GM21825 (cell line): ENCODE results near the gene SCARF2.
"Not testable (repeated sequence)": the region's sequence is repeated elsewhere in the genome, so short reads cannot be mapped to it uniquely, and the experiment has no call there.

ENCODE experiments used
- ATAC-seq: cut with Tn5 transposase; IDR thresholded peaks from one replicate; pipeline ENCODE4 v1.9.1; 2021; ENCODE audit warnings: mild to moderate bottlenecking, moderate library complexity; ENCODE audit not compliant: unreplicated experiment

The SCARF2 gene

DNA sequence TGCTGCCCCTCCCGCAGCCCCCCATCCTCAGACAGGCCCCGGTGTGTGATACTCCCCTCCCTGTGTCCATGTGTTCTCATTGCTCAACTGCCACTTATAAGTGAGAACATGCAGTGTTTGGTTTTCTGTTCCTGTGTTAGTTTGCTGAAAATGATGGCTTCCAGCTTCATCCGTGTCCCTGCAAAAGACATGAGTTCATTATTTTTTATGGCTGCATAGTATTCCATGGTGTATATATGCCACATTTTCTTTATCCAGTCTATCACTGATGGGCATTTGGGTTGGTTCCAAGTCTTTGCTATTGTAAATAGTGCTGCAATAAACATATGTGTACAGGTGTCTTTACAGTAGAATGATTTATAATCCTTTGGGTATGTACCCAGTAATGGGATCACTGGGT lies 22.4 kb downstream of the SCARF2 start:
- ATAC-seq: not testable (repeated sequence)

- no peak for ATAC-seq
Measured at GRCh38 chr22:20414450-20414849, 23.2 kb downstream of the SCARF2 start.

- ATAC-seq: no peak
Measured at GRCh38 chr22:20414059-20414440, 23.6 kb downstream of the SCARF2 start.

DNA sequence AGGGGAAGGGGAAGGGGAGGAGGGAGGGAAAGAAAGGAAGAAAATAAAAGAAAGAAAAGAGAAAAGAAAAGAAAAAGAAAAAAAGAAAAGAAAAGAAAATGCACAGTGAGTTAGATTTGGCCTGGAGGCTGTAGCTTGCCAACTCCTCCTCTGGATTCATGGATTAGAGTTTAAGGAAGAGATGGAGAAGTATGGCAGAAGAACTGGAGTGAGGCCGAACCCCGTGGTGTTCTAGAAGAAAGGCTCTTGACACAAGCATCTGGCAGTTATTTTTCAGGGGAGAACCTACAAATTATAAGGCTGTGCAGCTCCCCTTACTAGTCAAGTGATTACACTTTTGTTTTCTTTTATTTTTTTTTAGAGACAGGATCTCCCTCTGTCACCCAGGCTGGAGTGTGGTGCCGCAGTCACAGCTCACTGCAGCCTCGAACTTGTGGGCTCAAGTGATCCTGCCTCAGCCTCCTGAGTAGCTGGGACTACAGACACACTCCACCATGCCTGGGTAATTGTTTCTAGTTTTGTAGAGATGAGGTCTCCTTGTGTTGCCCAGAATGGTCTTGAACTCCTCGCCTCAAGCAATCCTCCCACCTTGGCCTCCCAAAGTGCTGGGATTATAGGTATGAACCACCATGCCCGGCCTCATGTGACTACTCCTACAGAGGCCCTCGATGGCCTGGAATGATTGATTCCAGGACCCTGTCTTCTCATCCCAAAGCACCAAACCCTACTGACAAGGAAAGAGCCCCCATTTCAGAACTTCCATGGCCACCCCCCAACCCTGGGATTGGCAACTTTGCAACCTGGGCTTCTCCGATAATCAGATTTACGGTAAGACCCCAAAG lies 24.2 kb downstream of the SCARF2 start:
- ATAC-seq: no peak

- no peak for ATAC-seq
Measured at GRCh38 chr22:20412474-20413216, 25.0 kb downstream of the SCARF2 start.

- ATAC-seq: not testable (repeated sequence)
Measured at GRCh38 chr22:20409385-20409784, 28.2 kb downstream of the SCARF2 start.

GRCh38 chr22:20408891-20409290 lies 28.7 kb downstream of the SCARF2 start:
- no peak for ATAC-seq

- ATAC-seq: no peak
Measured at GRCh38 chr22:20407829-20408228, 29.8 kb downstream of the SCARF2 start.

GRCh38 chr22:20406686-20407408 lies 30.8 kb downstream of the SCARF2 start:
- ATAC-seq: no peak

DNA sequence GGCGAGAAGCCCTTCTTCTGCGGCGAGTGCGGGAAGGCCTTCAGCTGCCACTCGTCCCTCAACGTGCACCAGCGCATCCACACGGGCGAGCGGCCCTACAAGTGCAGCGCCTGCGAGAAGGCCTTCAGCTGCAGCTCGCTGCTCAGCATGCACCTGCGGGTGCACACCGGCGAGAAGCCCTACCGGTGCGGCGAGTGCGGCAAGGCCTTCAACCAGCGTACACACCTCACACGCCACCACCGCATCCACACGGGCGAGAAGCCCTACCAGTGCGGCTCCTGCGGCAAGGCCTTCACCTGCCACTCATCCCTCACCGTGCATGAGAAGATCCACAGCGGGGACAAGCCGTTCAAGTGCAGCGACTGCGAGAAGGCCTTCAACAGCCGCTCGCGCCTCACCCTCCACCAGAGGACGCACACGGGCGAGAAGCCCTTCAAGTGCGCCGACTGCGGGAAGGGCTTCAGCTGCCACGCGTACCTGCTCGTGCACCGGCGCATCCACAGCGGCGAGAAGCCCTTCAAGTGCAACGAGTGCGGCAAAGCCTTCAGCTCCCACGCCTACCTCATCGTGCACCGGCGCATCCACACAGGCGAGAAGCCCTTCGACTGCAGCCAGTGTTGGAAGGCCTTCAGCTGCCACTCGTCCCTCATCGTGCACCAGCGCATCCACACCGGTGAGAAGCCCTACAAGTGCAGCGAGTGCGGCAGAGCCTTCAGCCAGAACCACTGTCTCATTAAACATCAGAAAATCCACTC lies 31.5 kb downstream of the SCARF2 start:
- ATAC-seq: no peak

- ATAC-seq: no peak
Measured at GRCh38 chr22:20405291-20405930, 32.2 kb downstream of the SCARF2 start.

GRCh38 chr22:20404881-20405280 lies 32.7 kb downstream of the SCARF2 start:
- no peak for ATAC-seq

DNA sequence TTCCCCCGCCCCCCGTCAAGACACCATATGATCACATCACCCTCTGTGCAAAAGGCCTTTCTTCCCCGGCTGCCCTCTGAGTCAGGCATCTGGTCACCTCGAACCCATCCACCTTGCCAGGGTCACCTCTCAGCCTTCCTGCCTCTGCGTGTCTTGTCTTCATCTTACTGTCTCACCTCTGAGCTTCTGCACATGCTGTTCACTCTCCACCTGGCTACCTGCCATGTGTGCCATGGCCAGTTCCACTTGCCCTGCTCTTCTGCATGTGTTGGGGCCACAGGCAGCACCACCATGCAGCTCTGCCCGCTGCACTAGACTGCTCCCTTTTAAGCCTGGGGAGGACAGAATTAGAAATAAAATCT lies 33.9 kb downstream of the SCARF2 start:
- no peak for ATAC-seq

GRCh38 chr22:20402960-20403778 lies 34.5 kb downstream of the SCARF2 start:
- ATAC-seq: no peak

DNA sequence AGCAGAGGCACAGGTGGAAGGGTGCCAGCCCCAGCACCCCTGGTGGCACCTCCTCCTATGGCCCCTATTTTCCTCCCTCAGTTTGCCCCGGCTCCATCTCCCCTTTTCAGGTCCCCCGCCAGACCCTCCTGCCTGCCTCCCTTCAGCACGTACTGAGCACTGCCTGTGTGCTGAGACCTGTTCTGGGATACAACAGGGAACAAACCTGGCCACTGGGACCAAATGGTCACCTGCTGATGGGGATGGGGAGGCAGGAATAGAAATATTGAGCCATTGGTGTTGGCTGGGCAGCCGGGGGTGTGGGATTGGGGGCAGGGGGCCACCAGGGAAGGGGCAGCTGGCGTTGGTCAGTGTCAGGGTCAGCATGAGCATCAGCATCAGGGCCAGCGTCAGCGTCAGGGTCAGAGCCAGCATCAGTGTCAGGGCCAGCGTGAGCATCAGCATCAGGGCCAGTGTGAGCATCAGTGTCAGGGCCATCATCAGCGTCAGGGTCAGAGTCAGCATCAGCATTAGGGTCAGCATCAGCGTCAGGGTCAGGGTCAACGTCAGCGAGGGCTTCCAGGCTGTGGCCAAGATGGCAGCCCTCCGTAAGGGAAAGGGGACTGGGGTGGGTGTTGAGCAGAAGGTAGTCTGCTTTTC lies 36.1 kb downstream of the SCARF2 start:
- ATAC-seq: no peak

DNA sequence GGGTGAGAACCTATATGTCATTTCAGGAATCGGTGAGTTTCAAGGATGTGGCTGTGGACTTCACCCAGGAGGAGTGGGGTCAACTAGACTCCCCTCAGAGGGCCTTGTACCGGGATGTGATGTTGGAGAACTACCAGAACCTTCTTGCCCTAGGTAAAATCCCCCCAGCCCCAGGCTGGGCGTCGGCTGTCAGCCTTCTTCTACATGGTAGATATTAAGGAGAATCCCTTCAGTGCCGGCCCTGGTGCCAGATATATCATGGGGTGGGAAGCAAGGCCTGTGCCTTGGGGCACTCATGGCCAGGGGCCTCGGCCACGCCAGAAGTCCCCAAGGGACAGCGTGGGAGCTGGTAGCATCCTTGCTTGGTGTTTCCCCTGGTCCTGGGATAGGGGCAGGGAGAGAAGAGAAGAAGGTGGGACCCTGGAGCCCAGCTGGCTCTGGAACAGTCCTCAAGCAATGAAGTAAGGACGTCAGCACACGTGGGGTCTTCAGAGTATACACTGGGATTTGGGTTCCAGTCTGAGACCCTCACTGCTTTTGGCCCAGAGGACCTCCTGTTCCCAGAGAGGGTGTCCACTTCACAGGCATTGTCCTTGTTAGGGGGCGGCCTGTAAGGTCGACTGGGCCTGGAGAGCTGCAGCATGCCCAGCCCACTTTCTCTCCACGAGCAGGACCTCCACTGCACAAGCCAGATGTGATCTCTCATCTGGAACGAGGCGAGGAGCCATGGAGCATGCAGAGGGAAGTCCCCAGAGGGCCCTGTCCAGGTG lies 36.8 kb downstream of the SCARF2 start:
- no peak for ATAC-seq

DNA sequence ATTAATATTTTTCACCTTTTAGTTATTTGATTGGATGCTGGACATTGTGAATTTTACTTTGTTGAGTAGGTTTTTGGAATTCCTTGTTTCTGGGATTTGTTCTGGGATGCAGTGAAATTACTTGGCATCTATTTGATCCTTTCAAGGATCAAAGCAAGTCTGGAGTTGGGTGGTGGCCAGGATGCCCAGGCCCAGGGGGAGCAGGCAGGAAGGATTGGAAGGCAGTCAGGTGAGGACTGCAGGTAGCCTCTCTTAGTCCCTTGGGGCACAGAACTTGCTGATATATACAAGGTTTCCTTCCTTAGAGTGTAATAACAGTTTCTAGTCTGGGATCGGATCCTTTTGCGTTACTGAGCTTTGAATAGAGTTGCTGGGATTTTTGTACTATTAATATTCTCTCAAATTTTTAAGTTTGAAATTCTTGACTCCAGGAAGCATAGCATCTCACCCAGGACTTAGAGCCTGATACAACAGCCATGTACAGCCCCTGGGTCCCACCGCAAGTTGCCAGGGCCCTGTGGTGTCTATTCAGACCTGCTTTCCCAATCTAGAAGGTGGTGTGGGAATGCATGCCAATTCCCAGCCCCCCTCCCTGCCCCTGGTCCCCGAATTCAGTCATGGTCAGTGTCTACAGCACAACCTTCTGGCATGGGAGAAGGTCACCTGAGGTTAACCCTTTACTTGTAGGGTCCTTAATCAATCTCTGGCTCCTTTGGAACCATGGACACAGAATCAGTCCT lies 37.6 kb downstream of the SCARF2 start:
- no peak for ATAC-seq

GRCh38 chr22:20398420-20398819 lies 39.2 kb downstream of the SCARF2 start:
- ATAC-seq: no peak
